Putamen (tissue), 1 donor: ENCODE data around the gene BIN1.

Source experiments
- DNase-seq: peaks from one replicate; pipeline ENCODE4 v3.0.0-alpha.2; 2016; ENCODE audit warnings: low spot score

The BIN1 gene

GRCh38 chr2:127103243-127104165, 3.5 kb downstream of the BIN1 start:
- no peak for DNase-seq

GRCh38 chr2:127102521-127103242, 4.3 kb downstream of the BIN1 start:
- no peak for DNase-seq

GRCh38 chr2:127101756-127102477, 5.0 kb downstream of the BIN1 start:
- no peak for DNase-seq

- no peak for DNase-seq
Measured at GRCh38 chr2:127101048-127101611, 5.8 kb downstream of the BIN1 start.

- DNase-seq, result no peak
Measured at GRCh38 chr2:127100251-127101047, 6.5 kb downstream of the BIN1 start.

GRCh38 chr2:127098711-127099110, 8.2 kb downstream of the BIN1 start:
- DNase-seq, result no peak

GRCh38 chr2:127097841-127098651, 8.9 kb downstream of the BIN1 start:
- no peak for DNase-seq

- no peak for DNase-seq
Measured at GRCh38 chr2:127097471-127097765, 9.5 kb downstream of the BIN1 start.

- no peak for DNase-seq
Measured at GRCh38 chr2:127096718-127097470, 10.1 kb downstream of the BIN1 start.

- no peak for DNase-seq
Measured at GRCh38 chr2:127096280-127096679, 10.7 kb downstream of the BIN1 start.

- DNase-seq, result no peak
Measured at GRCh38 chr2:127095784-127096183, 11.2 kb downstream of the BIN1 start.

GRCh38 chr2:127095367-127095641, 11.7 kb downstream of the BIN1 start:
- DNase-seq, result no peak

GRCh38 chr2:127094509-127095366, 12.2 kb downstream of the BIN1 start:
- DNase-seq, result no peak

- no peak for DNase-seq
Measured at GRCh38 chr2:127093648-127094210, 13.2 kb downstream of the BIN1 start.

- no peak for DNase-seq
Measured at GRCh38 chr2:127092901-127093516, 13.9 kb downstream of the BIN1 start.

- DNase-seq, result no peak
Measured at GRCh38 chr2:127092306-127092705, 14.6 kb downstream of the BIN1 start.

GRCh38 chr2:127091886-127092285, 15.1 kb downstream of the BIN1 start:
- DNase-seq, result no peak

GRCh38 chr2:127091148-127091547, 15.8 kb downstream of the BIN1 start:
- DNase-seq, result no peak
